ENCODE measurements around the gene RNF38.

RNF38 gene

GRCh38 chr9:36290996-36291395, 109.1 kb downstream of the RNF38 start:
- DNase-seq: no peak

- no peak for DNase-seq
Measured at GRCh38 chr9:36289836-36290435, 110.1 kb downstream of the RNF38 start.

- DNase-seq: no peak
Measured at GRCh38 chr9:36288070-36288469, 112.0 kb downstream of the RNF38 start.
